Neuron (in vitro differentiated cells): ENCODE data around the gene LYPD6.
A peak's percentile ranks its signal among the peaks of the same experiment; 100 is the strongest.

Experiments
- H2AFZ ChIP-seq: one replicate; pipeline ENCODE4 v1.6.1; 2013; ENCODE audit warnings: low read depth, mild to moderate bottlenecking, inconsistent platforms, low read length, moderate library complexity
- H3K27me3 ChIP-seq: one replicate; pipeline ENCODE4 v1.6.1; 2013; ENCODE audit warnings: low read length; ENCODE audit not compliant: insufficient read depth
- H3K36me3 ChIP-seq: one replicate; pipeline ENCODE4 v1.6.1; 2013; ENCODE audit warnings: low read length; ENCODE audit not compliant: insufficient read depth
- H3K4me1 ChIP-seq: one replicate; pipeline ENCODE4 v1.6.1; 2013; ENCODE audit warnings: low read length; ENCODE audit not compliant: insufficient read depth
- H3K4me3 ChIP-seq: 2 replicates; pipeline ENCODE4 v1.5.1; 2013; ENCODE audit warnings: mild to moderate bottlenecking, low read length, moderate library complexity
- H3K9me3 ChIP-seq: one replicate; pipeline ENCODE4 v1.6.1; 2013; ENCODE audit warnings: low read length

Gene LYPD6

GRCh38 chr2:149329068-149329467, 1.3 kb upstream of the LYPD6 start:
- no peaks in the 10 kb centered on the region for H3K36me3 ChIP-seq
- H3K9me3 ChIP-seq = no peaks in the 10 kb centered on the region
- H3K27me3 ChIP-seq = no peaks in the 10 kb centered on the region
- no peak overlapping the region for H2AFZ ChIP-seq
- no peak overlapping the region for H3K4me3 ChIP-seq
- H3K4me1 ChIP-seq = peaks cover 9% of the 10 kb centered on the region

DNA sequence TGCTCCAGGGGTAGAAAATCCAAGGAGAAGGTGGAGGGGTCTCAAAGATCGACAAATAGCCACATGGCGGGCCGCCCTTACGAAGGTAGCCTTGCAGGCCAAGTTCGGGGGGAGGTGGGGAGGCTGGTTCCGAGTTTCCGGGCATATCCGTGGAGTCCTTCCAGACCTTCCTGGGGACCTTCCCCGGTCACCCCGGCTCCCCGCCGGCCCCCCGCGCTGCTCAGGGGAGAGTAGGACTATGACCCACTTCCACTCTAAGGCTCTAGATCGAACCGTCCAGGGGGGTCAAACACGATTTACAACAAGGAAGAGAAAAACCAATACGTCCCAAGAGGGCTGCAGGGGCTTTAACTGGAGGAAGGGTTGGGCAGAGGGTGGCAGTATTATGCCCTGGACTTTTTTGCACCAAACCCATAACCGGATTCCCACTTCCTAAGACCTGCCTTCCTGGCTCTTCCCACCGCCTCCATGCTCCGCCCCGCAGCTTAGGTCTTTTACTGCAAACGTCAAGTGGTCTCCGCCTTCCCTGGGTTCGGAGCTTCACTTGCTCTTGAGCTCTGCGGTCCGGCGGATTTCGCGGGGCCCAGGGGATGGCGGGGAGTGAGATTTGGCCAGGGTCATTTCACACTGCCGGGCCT, 779 bp upstream of the LYPD6 start:
- Histone ChIP-seq H2AFZ (peak overlapping the region; percentile 86), H3K27me3 (no peaks in the 10 kb centered on the region), H3K4me1 (peaks cover 9% of the 10 kb centered on the region), H3K9me3 (no peaks in the 10 kb centered on the region), H3K4me3 (peak overlapping the region; percentile 57), H3K36me3 (no peaks in the 10 kb centered on the region)

GRCh38 chr2:149331023-149331400, 625 bp downstream of the LYPD6 start:
- peak overlapping the region; percentile 57 for H3K4me3 ChIP-seq
- no peaks in the 10 kb centered on the region for H3K9me3 ChIP-seq
- H3K4me1 ChIP-seq = peaks cover 9% of the 10 kb centered on the region
- H2AFZ ChIP-seq = peak overlapping the region; percentile 86
- no peaks in the 10 kb centered on the region for H3K27me3 ChIP-seq
- H3K36me3 ChIP-seq = no peaks in the 10 kb centered on the region

GRCh38 chr2:149332364-149332763, 2.0 kb downstream of the LYPD6 start:
- no peaks in the 10 kb centered on the region for H3K27me3 ChIP-seq

GRCh38 chr2:149333636-149334035, 3.2 kb downstream of the LYPD6 start:
- H3K27me3 ChIP-seq = no peaks in the 10 kb centered on the region
- peaks cover 9% of the 10 kb centered on the region for H3K4me1 ChIP-seq
- no peak overlapping the region for H3K4me3 ChIP-seq
- no peaks in the 10 kb centered on the region for H3K36me3 ChIP-seq
- H2AFZ ChIP-seq = no peak overlapping the region
- no peaks in the 10 kb centered on the region for H3K9me3 ChIP-seq

More at GRCh38 chr2:149332364-149332763, 2.0 kb downstream of the LYPD6 start:
- Histone ChIP-seq H3K36me3 (no peaks in the 10 kb centered on the region), H3K9me3 (no peaks in the 10 kb centered on the region), H3K4me3 (no peak overlapping the region), H2AFZ (no peak overlapping the region), H3K4me1 (peaks cover 9% of the 10 kb centered on the region)

GRCh38 chr2:149334156-149334555, 3.8 kb downstream of the LYPD6 start:
- Histone ChIP-seq H3K4me3 (no peak overlapping the region), H2AFZ (no peak overlapping the region), H3K36me3 (no peaks in the 10 kb centered on the region), H3K4me1 (peaks cover 9% of the 10 kb centered on the region), H3K27me3 (no peaks in the 10 kb centered on the region), H3K9me3 (no peaks in the 10 kb centered on the region)

- H3K9me3 ChIP-seq = no peaks in the 10 kb centered on the region
- no peak overlapping the region for H2AFZ ChIP-seq
- H3K4me1 ChIP-seq = no peaks in the 10 kb centered on the region
- no peak overlapping the region for H3K4me3 ChIP-seq
- H3K36me3 ChIP-seq = no peaks in the 10 kb centered on the region
- no peaks in the 10 kb centered on the region for H3K27me3 ChIP-seq
Measured at GRCh38 chr2:149339324-149339723, 8.9 kb downstream of the LYPD6 start.

GRCh38 chr2:149342509-149342908, 12.1 kb downstream of the LYPD6 start:
- H3K36me3 ChIP-seq = no peaks in the 10 kb centered on the region
- H2AFZ ChIP-seq = no peak overlapping the region
- H3K27me3 ChIP-seq = no peaks in the 10 kb centered on the region
- H3K4me3 ChIP-seq = no peak overlapping the region
- H3K9me3 ChIP-seq = no peaks in the 10 kb centered on the region
- no peaks in the 10 kb centered on the region for H3K4me1 ChIP-seq

DNA sequence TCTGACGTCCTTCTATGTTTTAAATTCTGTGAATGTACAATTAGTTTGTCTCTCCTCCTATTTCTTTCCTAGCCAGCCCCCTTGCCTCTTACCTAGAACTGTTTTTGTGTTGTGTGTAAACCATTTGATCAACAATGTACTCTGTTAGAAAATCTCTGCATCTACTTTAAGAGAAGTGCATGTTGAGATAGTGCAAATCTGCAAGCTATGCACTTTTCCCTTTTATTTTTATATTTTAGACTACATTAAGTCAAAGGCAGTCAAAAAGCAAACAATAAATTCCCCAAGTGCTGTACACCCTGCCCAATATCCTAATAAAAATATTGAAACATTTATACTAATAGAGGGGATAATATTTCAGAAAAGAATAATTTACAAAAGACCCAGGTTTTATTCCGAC, 13.7 kb downstream of the LYPD6 start:
- no peaks in the 10 kb centered on the region for H3K36me3 ChIP-seq
- no peak overlapping the region for H2AFZ ChIP-seq
- H3K27me3 ChIP-seq = no peaks in the 10 kb centered on the region
- H3K4me3 ChIP-seq = no peak overlapping the region
- H3K4me1 ChIP-seq = no peaks in the 10 kb centered on the region
- no peaks in the 10 kb centered on the region for H3K9me3 ChIP-seq

DNA sequence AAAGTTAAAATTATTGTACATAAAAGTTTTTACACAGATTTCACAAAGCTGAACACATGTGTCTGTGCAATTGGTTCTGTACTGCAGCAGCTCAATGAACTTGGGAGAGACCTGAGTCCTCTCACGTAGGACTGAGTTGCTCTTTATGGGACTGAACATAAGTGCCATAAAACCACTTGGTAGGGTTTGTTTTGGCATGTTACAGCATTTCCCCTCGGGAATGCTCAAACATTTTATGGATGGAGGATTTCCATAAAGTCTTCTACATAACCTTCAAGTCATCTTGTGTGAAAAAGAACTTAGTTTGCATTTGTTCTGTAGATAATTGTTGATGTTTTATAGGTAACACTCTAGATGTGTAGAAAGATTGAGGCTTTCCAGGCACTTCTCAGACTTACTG, 15.9 kb downstream of the LYPD6 start:
- Histone ChIP-seq H3K36me3 (no peaks in the 10 kb centered on the region), H3K9me3 (no peaks in the 10 kb centered on the region), H3K4me3 (no peak overlapping the region), H2AFZ (no peak overlapping the region), H3K27me3 (no peaks in the 10 kb centered on the region), H3K4me1 (no peaks in the 10 kb centered on the region)

- Histone ChIP-seq H3K4me3 (no peak overlapping the region), H3K27me3 (no peaks in the 10 kb centered on the region), H3K4me1 (no peaks in the 10 kb centered on the region), H3K36me3 (no peaks in the 10 kb centered on the region), H3K9me3 (no peaks in the 10 kb centered on the region), H2AFZ (no peak overlapping the region)
Measured at GRCh38 chr2:149348291-149348690, 17.9 kb downstream of the LYPD6 start.

DNA sequence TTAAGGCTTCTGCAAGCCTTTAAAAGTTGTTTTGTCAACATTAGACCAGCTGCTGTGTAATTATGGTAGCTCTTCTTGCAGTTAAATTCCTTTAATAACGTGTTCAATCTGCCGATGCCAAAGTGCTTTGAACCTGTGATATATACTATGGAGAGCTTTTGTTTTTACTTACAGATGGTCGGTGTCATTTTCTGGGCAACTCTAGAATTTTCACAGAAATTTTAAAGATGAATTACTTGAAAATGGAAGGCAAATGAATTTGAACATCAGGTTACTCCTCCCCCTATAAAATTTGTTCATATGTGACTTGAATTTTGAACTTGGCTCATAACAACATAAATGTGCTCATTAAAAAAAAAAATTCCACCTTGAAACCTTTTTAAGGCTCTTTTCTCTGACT, 23.0 kb downstream of the LYPD6 start:
- H3K4me1 ChIP-seq = no peaks in the 10 kb centered on the region
- H2AFZ ChIP-seq = no peak overlapping the region
- H3K9me3 ChIP-seq = no peaks in the 10 kb centered on the region
- H3K36me3 ChIP-seq = no peaks in the 10 kb centered on the region
- H3K27me3 ChIP-seq = no peaks in the 10 kb centered on the region
- H3K4me3 ChIP-seq = no peak overlapping the region

GRCh38 chr2:149355716-149356422, 25.5 kb downstream of the LYPD6 start:
- no peaks in the 10 kb centered on the region for H3K9me3 ChIP-seq
- H3K36me3 ChIP-seq = no peaks in the 10 kb centered on the region
- H2AFZ ChIP-seq = no peak overlapping the region
- H3K4me1 ChIP-seq = no peaks in the 10 kb centered on the region
- no peaks in the 10 kb centered on the region for H3K27me3 ChIP-seq
- no peak overlapping the region for H3K4me3 ChIP-seq

GRCh38 chr2:149357058-149357457, 26.7 kb downstream of the LYPD6 start:
- no peaks in the 10 kb centered on the region for H3K36me3 ChIP-seq
- no peaks in the 10 kb centered on the region for H3K4me1 ChIP-seq
- no peaks in the 10 kb centered on the region for H3K27me3 ChIP-seq
- H3K4me3 ChIP-seq = no peak overlapping the region
- H2AFZ ChIP-seq = no peak overlapping the region
- H3K9me3 ChIP-seq = peaks cover 2% of the 10 kb centered on the region
